PC-9 (cell line): ENCODE measurements around the gene FRAT2. TPM values are rescaled to one million over a fixed set of nuclear protein-coding genes. Genes with fewer than 3 reads are reported as not detected.

ENCODE experiments used
- BruUV-seq: library from RNA; stranded (reverse); fragments of 400-500 nt; replicated peaks from 2 replicates; lab custom pipeline; 2021; lab: Mats Ljungman, UMichigan
- CTCF ChIA-PET: fragments of 300-600 bp; sonication (Branson Sonifier 250); formaldehyde crosslinking; loops from one replicate; lab custom pipeline; 2022; ENCODE audit warnings: antibody characterized with exemption; lab: Charles Lee
- POLR2A ChIA-PET: fragments of 300-600 bp; sonication (Branson Sonifier 250); formaldehyde crosslinking; loops from one replicate; lab custom pipeline; 2022; ENCODE audit warnings: antibody characterized with exemption; ENCODE audit not compliant: unreplicated experiment; lab: Charles Lee
- DNase-seq, 2 experiments: peaks; one replicate each; pipeline versions ENCODE4 v3.0.0 to v3.0.0-alpha.2; 2015 to 2022; ENCODE audit warnings: mixed read lengths in 1 of 2
- H2AFZ ChIP-seq: fragments of 200-600 bp; sonication (generic); 2 replicates; pipeline ENCODE4 v1.8.1; 2017; ENCODE audit warnings: antibody characterized with exemption
- H3F3A ChIP-seq: fragments of 200-600 bp; sonication (generic); 2 replicates; pipeline ENCODE4 v1.8.1; 2017; ENCODE audit warnings: antibody characterized with exemption, mild to moderate bottlenecking, low read depth; ENCODE audit not compliant: insufficient read depth
- H3K27ac ChIP-seq: fragments of 200-600 bp; sonication (generic); 2 replicates; pipeline ENCODE4 v1.6.1; 2016; ENCODE audit warnings: mixed run types
- H3K27me3 ChIP-seq: fragments of 200-600 bp; sonication (generic); 2 replicates; pipeline ENCODE4 v1.6.1; 2016; ENCODE audit warnings: low read depth, mixed run types; ENCODE audit not compliant: insufficient read depth
- H3K36me3 ChIP-seq: fragments of 200-600 bp; sonication (generic); 2 replicates; pipeline ENCODE4 v1.6.1; 2016; ENCODE audit warnings: low read depth, mixed run types
- H3K4me1 ChIP-seq: fragments of 200-600 bp; sonication (generic); replicated peaks from 2 replicates; pipeline ENCODE4 v1.6.1; 2016; ENCODE audit warnings: mixed run types; ENCODE audit not compliant: insufficient read depth
- H3K4me2 ChIP-seq: fragments of 200-600 bp; sonication (generic); 2 replicates; pipeline ENCODE4 v1.6.1; 2017; ENCODE audit warnings: mixed run types
- H3K4me3 ChIP-seq: fragments of 200-600 bp; sonication (generic); 2 replicates; pipeline ENCODE4 v1.6.1; 2016; ENCODE audit warnings: mixed run types
- H3K79me2 ChIP-seq: fragments of 200-600 bp; sonication (generic); 2 replicates; pipeline ENCODE4 v1.6.1; 2017; ENCODE audit warnings: low read depth, mixed run types
- H3K9me2 ChIP-seq: fragments of 200-600 bp; sonication (generic); 2 replicates; pipeline ENCODE4 v1.8.1; 2017; ENCODE audit warnings: mild to moderate bottlenecking; ENCODE audit not compliant: insufficient read depth
- H3K9me3 ChIP-seq: fragments of 200-600 bp; sonication (generic); 2 replicates; pipeline ENCODE4 v1.8.1; 2016; ENCODE audit warnings: low read depth; ENCODE audit not compliant: insufficient read depth
- H4K20me1 ChIP-seq: fragments of 200-600 bp; sonication (generic); 2 replicates; pipeline ENCODE4 v1.8.1; 2017; ENCODE audit not compliant: insufficient read depth
- EZH2 ChIP-seq: fragments of 200-600 bp; sonication (generic); IDR thresholded peaks from 2 replicates; pipeline ENCODE4 v1.8.0; 2017; ENCODE audit warnings: antibody characterized with exemption, low read depth
- intact Hi-C: fragments of 100-400 bp; cut with micrococcal nuclease; formaldehyde crosslinking; loops from one replicate; pipeline ENCODE4 v1.10.0; 2022; ENCODE audit not compliant: unreplicated experiment
- total RNA-seq: library from RNA; stranded (reverse); gene quantifications from 2 replicates; pipeline ENCODE4 v1.2.3, GENCODE V29; 2021
- TF ChIP-seq, protein P1 (sequence below): fragments of 200-600 bp; sonication (generic); conservative IDR thresholded peaks from 2 replicates; pipeline ENCODE4 v1.6.1; 2017; ENCODE audit warnings: mixed run types, antibody characterized with exemption, mild to moderate bottlenecking, moderate library complexity

FRAT2 gene
- total RNA-seq, 1 experiment from 2014 or later = 11.0 TPM

DNA sequence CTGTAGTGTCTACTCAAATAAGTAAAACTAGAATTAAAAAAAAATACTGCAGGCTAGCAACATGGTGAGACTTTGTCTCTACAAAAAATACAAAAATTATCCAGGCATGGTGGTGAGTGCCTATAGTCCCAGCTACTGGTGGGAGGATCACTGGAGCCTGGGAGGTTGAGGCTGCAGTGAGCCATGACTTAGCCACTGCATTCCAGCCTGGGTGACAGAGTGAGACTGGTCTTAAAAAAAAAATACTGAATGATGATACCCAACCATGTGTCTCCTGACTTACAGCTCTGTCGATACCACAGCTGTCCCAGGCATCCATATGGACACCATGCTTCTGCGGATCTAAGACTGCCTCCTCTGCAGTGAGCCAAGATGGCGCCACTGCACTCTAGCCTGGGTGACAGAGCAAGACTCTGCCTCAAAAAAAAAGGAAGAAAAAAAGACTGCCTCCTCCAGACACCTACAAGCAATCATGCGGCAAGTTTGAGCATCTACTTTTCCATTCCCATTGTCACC, 23.4 kb downstream of the FRAT2 start:
- TF ChIP-seq, protein P1, sequence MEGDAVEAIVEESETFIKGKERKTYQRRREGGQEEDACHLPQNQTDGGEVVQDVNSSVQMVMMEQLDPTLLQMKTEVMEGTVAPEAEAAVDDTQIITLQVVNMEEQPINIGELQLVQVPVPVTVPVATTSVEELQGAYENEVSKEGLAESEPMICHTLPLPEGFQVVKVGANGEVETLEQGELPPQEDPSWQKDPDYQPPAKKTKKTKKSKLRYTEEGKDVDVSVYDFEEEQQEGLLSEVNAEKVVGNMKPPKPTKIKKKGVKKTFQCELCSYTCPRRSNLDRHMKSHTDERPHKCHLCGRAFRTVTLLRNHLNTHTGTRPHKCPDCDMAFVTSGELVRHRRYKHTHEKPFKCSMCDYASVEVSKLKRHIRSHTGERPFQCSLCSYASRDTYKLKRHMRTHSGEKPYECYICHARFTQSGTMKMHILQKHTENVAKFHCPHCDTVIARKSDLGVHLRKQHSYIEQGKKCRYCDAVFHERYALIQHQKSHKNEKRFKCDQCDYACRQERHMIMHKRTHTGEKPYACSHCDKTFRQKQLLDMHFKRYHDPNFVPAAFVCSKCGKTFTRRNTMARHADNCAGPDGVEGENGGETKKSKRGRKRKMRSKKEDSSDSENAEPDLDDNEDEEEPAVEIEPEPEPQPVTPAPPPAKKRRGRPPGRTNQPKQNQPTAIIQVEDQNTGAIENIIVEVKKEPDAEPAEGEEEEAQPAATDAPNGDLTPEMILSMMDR = no peak
- TF ChIP-seq EZH2 = no peak
- DNase-seq = no peak
- H3F3A ChIP-seq = no peaks in the 10 kb centered on the region
- no peaks in the 10 kb centered on the region for H3K27me3 ChIP-seq
- CTCF ChIA-PET = no interaction called here
- POLR2A ChIA-PET = no interaction called here
- no peak overlapping the region for H3K4me2 ChIP-seq
- no peaks in the 10 kb centered on the region for H3K79me2 ChIP-seq
- no TSS peak for BruUV-seq
- intact Hi-C loops = no loop called here
- H3K27ac ChIP-seq = no peak overlapping the region
- no peak overlapping the region for H2AFZ ChIP-seq
- no peaks in the 10 kb centered on the region for H3K36me3 ChIP-seq
- no peak overlapping the region for H3K4me3 ChIP-seq
- no peaks in the 10 kb centered on the region for H3K9me2 ChIP-seq
- H3K4me1 ChIP-seq = no peaks in the 10 kb centered on the region
- no peaks in the 10 kb centered on the region for H4K20me1 ChIP-seq
- no peaks in the 10 kb centered on the region for H3K9me3 ChIP-seq

DNA sequence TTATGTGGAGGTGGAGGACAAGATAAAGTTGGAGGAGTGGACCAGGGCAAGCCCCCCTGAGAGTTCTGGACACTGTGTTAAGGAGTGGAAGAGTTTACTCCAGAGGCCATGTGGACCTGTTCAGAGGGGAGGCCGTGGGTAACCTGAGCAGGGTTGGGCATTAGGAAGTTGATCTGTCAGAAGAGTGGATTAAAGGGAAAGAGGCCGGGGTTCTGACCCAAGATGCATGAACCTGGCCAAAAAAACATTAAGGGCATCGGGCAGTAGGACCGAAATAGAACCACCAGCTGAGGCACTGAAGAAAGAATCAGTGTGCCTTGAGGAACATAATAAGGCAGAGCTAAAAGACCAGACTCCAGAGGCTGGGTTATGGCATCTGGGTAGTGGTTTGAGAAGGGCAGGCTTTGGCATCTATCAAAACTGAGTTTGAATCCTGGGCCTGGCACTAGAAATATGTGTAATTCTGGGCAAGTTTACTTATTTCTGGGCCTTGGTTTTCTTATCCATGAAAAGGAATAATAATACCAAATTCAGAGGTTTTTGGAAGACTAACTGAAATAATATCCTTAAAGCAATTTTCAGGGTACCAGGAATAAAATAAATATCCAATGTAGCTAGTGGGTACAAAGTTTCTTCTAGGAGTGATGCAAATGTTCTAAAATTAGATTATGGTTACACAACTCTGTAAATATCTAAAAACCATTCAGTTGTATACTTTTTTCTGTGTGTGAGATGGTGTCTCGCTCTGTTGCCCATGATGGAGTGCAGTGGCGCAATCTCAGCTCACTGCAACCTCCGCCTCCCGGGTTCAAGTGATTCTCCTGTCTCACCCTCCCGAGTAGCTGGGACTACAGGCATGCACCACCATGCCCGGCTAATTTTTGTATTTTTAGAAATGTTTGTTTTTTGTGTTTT, 26.4 kb downstream of the FRAT2 start:
- intact Hi-C loops = no loop called here
- no peak overlapping the region for H3K4me3 ChIP-seq
- H3K27me3 ChIP-seq = no peaks in the 10 kb centered on the region
- POLR2A ChIA-PET = no interaction called here
- H3K36me3 ChIP-seq = no peaks in the 10 kb centered on the region
- no peak overlapping the region for H2AFZ ChIP-seq
- no TSS peak for BruUV-seq
- no peaks in the 10 kb centered on the region for H3K9me2 ChIP-seq
- H3K4me2 ChIP-seq = no peak overlapping the region
- H3K27ac ChIP-seq = no peak overlapping the region
- no peaks in the 10 kb centered on the region for H3F3A ChIP-seq
- no peaks in the 10 kb centered on the region for H4K20me1 ChIP-seq
- no peak for TF ChIP-seq EZH2
- TF ChIP-seq, protein P1 = no peak
- H3K79me2 ChIP-seq = no peaks in the 10 kb centered on the region
- no peaks in the 10 kb centered on the region for H3K4me1 ChIP-seq
- CTCF ChIA-PET = no interaction called here
- H3K9me3 ChIP-seq = no peaks in the 10 kb centered on the region
- no peak for DNase-seq

DNA sequence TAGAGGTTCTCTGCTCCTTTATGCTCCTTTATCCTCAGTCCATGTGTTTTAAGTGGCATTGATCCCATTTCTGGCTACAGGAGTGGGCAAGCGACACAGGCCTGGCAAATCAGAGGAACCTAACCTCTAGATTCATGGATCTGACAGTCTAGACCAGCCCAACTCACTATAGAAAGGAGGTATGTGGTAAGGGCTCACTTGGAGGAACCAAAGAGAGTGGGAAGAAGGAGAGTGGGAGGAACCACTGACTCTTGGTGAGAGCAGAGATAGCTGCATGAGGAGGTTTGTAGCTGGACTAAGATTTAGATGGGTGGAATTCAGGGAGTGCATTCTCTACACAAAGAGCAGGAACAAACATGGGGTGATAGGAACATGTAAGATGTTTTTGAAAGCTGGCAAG, 27.1 kb downstream of the FRAT2 start:
- H3K79me2 ChIP-seq = no peaks in the 10 kb centered on the region
- ChIA-PET CTCF (no interaction called here), POLR2A (no interaction called here)
- H3K9me2 ChIP-seq = no peaks in the 10 kb centered on the region
- H3F3A ChIP-seq = no peaks in the 10 kb centered on the region
- DNase-seq = no peak
- H3K4me3 ChIP-seq = no peak overlapping the region
- H3K4me2 ChIP-seq = no peak overlapping the region
- no TSS peak for BruUV-seq
- H2AFZ ChIP-seq = no peak overlapping the region
- no peaks in the 10 kb centered on the region for H3K9me3 ChIP-seq
- H4K20me1 ChIP-seq = no peaks in the 10 kb centered on the region
- H3K36me3 ChIP-seq = no peaks in the 10 kb centered on the region
- H3K27me3 ChIP-seq = no peaks in the 10 kb centered on the region
- no peak overlapping the region for H3K27ac ChIP-seq
- intact Hi-C loops = no loop called here
- TF ChIP-seq, protein P1 = no peak
- TF ChIP-seq EZH2 = no peak
- H3K4me1 ChIP-seq = no peaks in the 10 kb centered on the region
